Measurements from ENCODE around the gene TMEM19.

Gene TMEM19

GRCh38 chr12:71685914-71686657 is at the start of gene TMEM19:
Gene TMEM19 (plus strand): TSS chr12:71686082. CDS start chr12:71686681, 599 bp downstream.
- peak within 1 kb of the TSS; percentile 77 for H3K4me3 ChIP-seq (ENCODE audit: low read depth, low read length)

GRCh38 chr12:71636704-71637115 is 49.2 kb upstream of the TMEM19 start:
- no peak overlapping the region for H3K4me3 ChIP-seq (ENCODE audit: low read depth, low read length)

- H3K4me3 ChIP-seq (ENCODE audit: low read depth, low read length), result no peak overlapping the region
Measured at GRCh38 chr12:71638499-71638898, 47.4 kb upstream of the TMEM19 start.

- H3K4me3 ChIP-seq (ENCODE audit: low read depth, low read length), result no peak overlapping the region
Measured at GRCh38 chr12:71639341-71639760, 46.5 kb upstream of the TMEM19 start.

GRCh38 chr12:71640316-71640715 is 45.6 kb upstream of the TMEM19 start:
- no peak overlapping the region for H3K4me3 ChIP-seq (ENCODE audit: low read depth, low read length)

- no peak overlapping the region for H3K4me3 ChIP-seq (ENCODE audit: low read depth, low read length)
Measured at GRCh38 chr12:71641390-71641789, 44.5 kb upstream of the TMEM19 start.

GRCh38 chr12:71642264-71642663 is 43.6 kb upstream of the TMEM19 start:
- H3K4me3 ChIP-seq (ENCODE audit: low read depth, low read length), result no peak overlapping the region

- no peak overlapping the region for H3K4me3 ChIP-seq (ENCODE audit: low read depth, low read length)
Measured at GRCh38 chr12:71645268-71645667, 40.6 kb upstream of the TMEM19 start.

GRCh38 chr12:71646512-71646911 is 39.4 kb upstream of the TMEM19 start:
- H3K4me3 ChIP-seq (ENCODE audit: low read depth, low read length), result no peak overlapping the region

- no peak overlapping the region for H3K4me3 ChIP-seq (ENCODE audit: low read depth, low read length)
Measured at GRCh38 chr12:71648537-71648936, 37.3 kb upstream of the TMEM19 start.

- no peak overlapping the region for H3K4me3 ChIP-seq (ENCODE audit: low read depth, low read length)
Measured at GRCh38 chr12:71649401-71649800, 36.5 kb upstream of the TMEM19 start.

GRCh38 chr12:71652656-71653055 is 33.2 kb upstream of the TMEM19 start:
- H3K4me3 ChIP-seq (ENCODE audit: low read depth, low read length), result no peak overlapping the region

- no peak overlapping the region for H3K4me3 ChIP-seq (ENCODE audit: low read depth, low read length)
Measured at GRCh38 chr12:71653137-71653536, 32.7 kb upstream of the TMEM19 start.

GRCh38 chr12:71654200-71654599 is 31.7 kb upstream of the TMEM19 start:
- H3K4me3 ChIP-seq (ENCODE audit: low read depth, low read length), result no peak overlapping the region

GRCh38 chr12:71655495-71655894 is 30.4 kb upstream of the TMEM19 start:
- H3K4me3 ChIP-seq (ENCODE audit: low read depth, low read length), result no peak overlapping the region

GRCh38 chr12:71655907-71656306 is 30.0 kb upstream of the TMEM19 start:
- H3K4me3 ChIP-seq (ENCODE audit: low read depth, low read length), result no peak overlapping the region

- no peak overlapping the region for H3K4me3 ChIP-seq (ENCODE audit: low read depth, low read length)
Measured at GRCh38 chr12:71656740-71657139, 29.1 kb upstream of the TMEM19 start.

GRCh38 chr12:71661977-71662530 is 23.8 kb upstream of the TMEM19 start:
- peak overlapping the region; percentile 98 for H3K4me3 ChIP-seq (ENCODE audit: low read depth, low read length)

GRCh38 chr12:71662849-71663560 is 22.9 kb upstream of the TMEM19 start:
- peak overlapping the region; percentile 98 for H3K4me3 ChIP-seq (ENCODE audit: low read depth, low read length)

- peak within 1 kb of the TSS; percentile 98 for H3K4me3 ChIP-seq (ENCODE audit: low read depth, low read length)
Measured at GRCh38 chr12:71663561-71664410, 22.1 kb upstream of the TMEM19 start, which contains the start of the genes THAP2 and ZFC3H1. Gene THAP2 (plus strand): TSS chr12:71664301. CDS start chr12:71664510, 209 bp downstream. Gene ZFC3H1 (minus strand): TSS chr12:71663848. CDS start chr12:71663610, 238 bp downstream.
